HG03025 (cell line): ENCODE measurements around the gene GNRHR.
"Not testable (repeated sequence)": the region's sequence is repeated elsewhere in the genome, so short reads cannot be mapped to it uniquely, and the experiment has no call there.

Experiments used
- ATAC-seq: cut with Tn5 transposase; IDR thresholded peaks from one replicate; pipeline ENCODE4 v1.9.1; 2021; ENCODE audit warnings: mild to moderate bottlenecking, moderate library complexity; ENCODE audit not compliant: unreplicated experiment, low FRiP score

Gene GNRHR

GRCh38 chr4:67730511-67730910, 23.7 kb downstream of the GNRHR start:
- not testable (repeated sequence) for ATAC-seq

GRCh38 chr4:67727124-67727850, 26.9 kb downstream of the GNRHR start:
- no peak for ATAC-seq

- ATAC-seq = no peak
Observed at GRCh38 chr4:67725981-67726380, 28.2 kb downstream of the GNRHR start.

GRCh38 chr4:67725132-67725531, 29.1 kb downstream of the GNRHR start:
- no peak for ATAC-seq

GRCh38 chr4:67723949-67724348, 30.2 kb downstream of the GNRHR start:
- ATAC-seq = no peak

GRCh38 chr4:67723341-67723740, 30.8 kb downstream of the GNRHR start:
- no peak for ATAC-seq

- no peak for ATAC-seq
Observed at GRCh38 chr4:67721770-67722597, 32.2 kb downstream of the GNRHR start.

GRCh38 chr4:67721315-67721769, 32.8 kb downstream of the GNRHR start:
- ATAC-seq = no peak

GRCh38 chr4:67719953-67720617, 34.1 kb downstream of the GNRHR start:
- no peak for ATAC-seq

GRCh38 chr4:67718848-67719247, 35.3 kb downstream of the GNRHR start:
- ATAC-seq = no peak

- ATAC-seq = no peak
Observed at GRCh38 chr4:67717586-67717985, 36.6 kb downstream of the GNRHR start.

GRCh38 chr4:67714955-67715354, 39.2 kb downstream of the GNRHR start:
- no peak for ATAC-seq

- no peak for ATAC-seq
Observed at GRCh38 chr4:67714248-67714583, 40.0 kb downstream of the GNRHR start.

GRCh38 chr4:67713529-67714247, 40.5 kb downstream of the GNRHR start:
- no peak for ATAC-seq

- no peak for ATAC-seq
Observed at GRCh38 chr4:67712650-67713528, 41.3 kb downstream of the GNRHR start.

- no peak for ATAC-seq
Observed at GRCh38 chr4:67712000-67712625, 42.1 kb downstream of the GNRHR start.

GRCh38 chr4:67706682-67707081, 47.5 kb downstream of the GNRHR start:
- not testable (repeated sequence) for ATAC-seq

- no peak for ATAC-seq
Observed at GRCh38 chr4:67704843-67705242, 49.3 kb downstream of the GNRHR start.

- no peak for ATAC-seq
Observed at GRCh38 chr4:67702166-67702565, 52.0 kb downstream of the GNRHR start.
